Myometrial cell (primary cell): ENCODE results near the gene QSOX1. TPM values are rescaled to one million over a fixed set of nuclear protein-coding genes. Genes with fewer than 3 reads are reported as not detected.

Source experiments
- total RNA-seq: library from RNA; depleted of rRNA; stranded (reverse); fragments of >200 nt; gene quantifications from 2 replicates; pipeline ENCODE4 v1.2.3, GENCODE V29; 2015

Gene QSOX1
- 210 and 267 TPM in 2 replicates for total RNA-seq

GRCh38 chr1:180154325-180155181 is at the start of gene QSOX1:
QSOX1 (plus strand) TSS chr1:180154869; CDS start chr1:180154908, 39 bp downstream.

GRCh38 chr1:180229483-180230415 is 75.1 kb downstream of the QSOX1 start, which contains the start of gene LHX4:
LHX4 (plus strand) TSS chr1:180230264; CDS start chr1:180230530, 266 bp downstream.

Other genes starting within 250 kb of the QSOX1 start
- 13.8 and 53.5 TPM in 2 replicates for gene CEP350, start 200.1 kb upstream of the QSOX1 start, total RNA-seq
- not detected in 2 replicates for gene LHX4, start 75.4 kb downstream of the QSOX1 start, total RNA-seq